Measurements from ENCODE around the gene ASB2. TPM values are rescaled to one million over a fixed set of nuclear protein-coding genes. Genes with fewer than 3 reads are reported as not detected.

The ASB2 gene
- total and polyA plus RNA-seq, 2 of the 8 experiments (the other 6 are each of a cell fraction or from before 2014, with no cell fraction given), result 1.0 to 2.1 TPM

DNA sequence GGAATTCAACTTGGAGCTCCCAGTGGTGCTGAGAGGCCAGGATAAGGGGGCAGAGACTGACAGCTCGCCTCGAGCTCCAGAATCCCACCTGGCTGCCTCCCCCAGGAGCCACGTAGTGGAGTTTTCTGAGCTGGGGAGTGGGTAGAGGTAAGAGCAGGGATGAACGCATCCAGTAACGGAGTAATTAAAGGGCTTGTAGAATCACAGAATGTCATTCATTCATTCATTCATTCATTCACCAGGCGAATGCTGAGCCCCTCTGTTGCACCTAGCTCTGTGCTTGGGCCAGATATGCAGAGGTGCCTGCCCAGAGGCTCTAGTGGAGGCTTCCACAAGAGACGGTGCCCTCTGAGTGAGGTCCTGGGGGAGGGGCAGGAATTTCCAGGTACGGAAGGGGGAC, 41.2 kb downstream of the ASB2 start:
- Histone ChIP-seq H3K23ac (ENCODE audit: insufficient read length) (no peak overlapping the region), H3K56ac (replicated peaks; ENCODE audit: insufficient read length, low read depth, low read length) (no peak overlapping the region), H2BK20ac (ENCODE audit: low read length) (no peak overlapping the region), H4K8ac (ENCODE audit: extremely low read depth, insufficient read depth, low read length) (peak overlapping the region; percentile 15; the same call in 1 of the 2 replicates), H2AK5ac (ENCODE audit: low read depth, low read length) (no peak overlapping the region), H3K79me1 (ENCODE audit: low read depth, low read length) (no peaks in the 10 kb centered on the region), H3K9ac (replicated peaks in 1 of 4; ENCODE audit: extremely low read depth in 1 of 4, low read depth in 3 of 4, low read length in 3 of 4) (no peak overlapping the region; a peak in 1 of 7 replicates), H3K79me2 (ENCODE audit: control insufficient read depth in 1 of 2, insufficient read depth in 2 of 2, low read length in 2 of 2) (no peaks in the 10 kb centered on the region), H3K23me2 (ENCODE audit: low read depth, low read length) (peaks cover 5% of the 10 kb centered on the region; the same call in 1 of the 2 replicates), H3K4me2 (ENCODE audit: insufficient read depth in 1 of 2, low read depth in 2 of 2, low read length in 2 of 2) (no peak overlapping the region), H3K4me1 (replicated peaks in 1 of 4; ENCODE audit: control insufficient read depth in 3 of 4, insufficient read depth in 4 of 4, low read length in 3 of 4) (peaks cover 0 to 5% (median 4%) of the 10 kb centered on the region in 4 experiments; a peak in 3 of 7 replicates), H2BK15ac (ENCODE audit: low read length) (no peak overlapping the region), H4K20me1 (replicated peaks in 1 of 2; ENCODE audit: control insufficient read depth in 1 of 2, insufficient read depth in 2 of 2, low read length in 2 of 2) (no peaks in the 10 kb centered on the region), H4K5ac (ENCODE audit: insufficient read length, low read depth, low read length) (no peak overlapping the region), H3K36me3 (ENCODE audit: control insufficient read depth in 2 of 4, insufficient read depth in 4 of 4, low read length in 3 of 4) (no peaks in the 10 kb centered on the region), H3K27ac (ENCODE audit: low read depth, low read length) (no peak overlapping the region), H2BK12ac (ENCODE audit: low read depth, low read length) (no peak overlapping the region), H3K4me3 (ENCODE audit: extremely low read depth in 1 of 4, insufficient read depth in 2 of 4, low read depth in 3 of 4, low read length in 4 of 4) (no peak overlapping the region), H3K18ac (ENCODE audit: extremely low read depth, low read length) (no peak overlapping the region), H2BK120ac (replicated peaks; ENCODE audit: low read depth, low read length) (no peak overlapping the region), H2AFZ (ENCODE audit: low read length) (no peak overlapping the region), H3K14ac (ENCODE audit: insufficient read length) (no peak overlapping the region), H3K9me3 (ENCODE audit: insufficient read depth in 2 of 2, low read depth in 1 of 2, low read length in 1 of 2) (peaks cover 0 to 5% of the 10 kb centered on the region in 2 experiments; a peak in 1 of 4 replicates), H4K91ac (replicated peaks; ENCODE audit: insufficient read length, low read length) (no peak overlapping the region), H2BK5ac (ENCODE audit: low read depth, low read length) (no peak overlapping the region), H3K4ac (replicated peaks; ENCODE audit: insufficient read length, low read depth, low read length) (no peak overlapping the region), H3K27me3 (replicated peaks in 1 of 4; ENCODE audit: control insufficient read depth in 3 of 4, extremely low read depth in 1 of 4, insufficient read depth in 3 of 4, low read length in 3 of 4) (peaks cover 7 to 22% (median 16%) of the 10 kb centered on the region in 4 experiments)
- POLR2A ChIA-PET (ENCODE audit: partially characterized antibody), result interaction anchor here (1.5 to 2.8 kb wide), 2 partner anchors 8 to 57 kb away, joined by 4 to 6 read pairs; partner anchors contain the start of gene FAM181A
- DNase-seq (ENCODE audit: low read depth in 1 of 2, low spot score in 2 of 2), result no peak
- FAIRE-seq, result no peak
- no peak for TF ChIP-seq KDM5A (IDR thresholded peaks at IDR 0.05; ENCODE audit: low read length)
- TF ChIP-seq TBP (IDR thresholded peaks at IDR 0.05; ENCODE audit: low read depth, low read length), result no peak
- no peak for TF ChIP-seq SAP30 (IDR thresholded peaks at IDR 0.05; ENCODE audit: insufficient read depth, insufficient replicate concordance, low read length)
- no peak for TF ChIP-seq RXRA (IDR thresholded peaks at IDR 0.05; ENCODE audit: insufficient read depth, low read depth, low read length)
- no peak for TF ChIP-seq JUN (IDR thresholded peaks at IDR 0.05; ENCODE audit: low read depth, low read length)
- TF ChIP-seq, protein P1, sequence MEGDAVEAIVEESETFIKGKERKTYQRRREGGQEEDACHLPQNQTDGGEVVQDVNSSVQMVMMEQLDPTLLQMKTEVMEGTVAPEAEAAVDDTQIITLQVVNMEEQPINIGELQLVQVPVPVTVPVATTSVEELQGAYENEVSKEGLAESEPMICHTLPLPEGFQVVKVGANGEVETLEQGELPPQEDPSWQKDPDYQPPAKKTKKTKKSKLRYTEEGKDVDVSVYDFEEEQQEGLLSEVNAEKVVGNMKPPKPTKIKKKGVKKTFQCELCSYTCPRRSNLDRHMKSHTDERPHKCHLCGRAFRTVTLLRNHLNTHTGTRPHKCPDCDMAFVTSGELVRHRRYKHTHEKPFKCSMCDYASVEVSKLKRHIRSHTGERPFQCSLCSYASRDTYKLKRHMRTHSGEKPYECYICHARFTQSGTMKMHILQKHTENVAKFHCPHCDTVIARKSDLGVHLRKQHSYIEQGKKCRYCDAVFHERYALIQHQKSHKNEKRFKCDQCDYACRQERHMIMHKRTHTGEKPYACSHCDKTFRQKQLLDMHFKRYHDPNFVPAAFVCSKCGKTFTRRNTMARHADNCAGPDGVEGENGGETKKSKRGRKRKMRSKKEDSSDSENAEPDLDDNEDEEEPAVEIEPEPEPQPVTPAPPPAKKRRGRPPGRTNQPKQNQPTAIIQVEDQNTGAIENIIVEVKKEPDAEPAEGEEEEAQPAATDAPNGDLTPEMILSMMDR (IDR thresholded peaks at IDR 0.05; ENCODE audit: control extremely low read depth in 1 of 3, insufficient read depth in 1 of 3, low read depth in 1 of 3, low read length in 3 of 3), result no peak
- TF ChIP-seq RBBP5 (IDR thresholded peaks at IDR 0.05; ENCODE audit: borderline replicate concordance, low read depth, low read length), result no peak
- TF ChIP-seq BACH1 (IDR thresholded peaks at IDR 0.05; ENCODE audit: low read length), result no peak
- no peak for TF ChIP-seq MAFK (IDR thresholded peaks at IDR 0.05; ENCODE audit: low read depth, low read length)
- WGBS, 2 experiments (ENCODE audit: extremely low coverage in 1 of 2, insufficient coverage in 1 of 2, insufficient read length in 1 of 2, insufficient replicate concordance in 2 of 2, low coverage in 1 of 2, low lambda C conversion rate in 2 of 2, missing lambda C conversion rate in 1 of 2), result 91% methylated on average over 8 of the region's 8 CpGs; no CpG with 5 or more reads in 1 of the 2 experiments
- CTCF ChIA-PET (ENCODE audit: partially characterized antibody), result interaction anchor here (0.7 to 20.5 kb wide), 25 partner anchors 7 to 384 kb away, joined by 3 to 484 read pairs (median 7); partner anchors contain the start of genes CCDC197 and FAM181A
